B cell (primary cell): ENCODE results near the gene TMCC3. TPM values are rescaled to one million over a fixed set of nuclear protein-coding genes. Genes with fewer than 3 reads are reported as not detected.

Experiments used
- ATAC-seq: fragments of 200-7000 bp; cut with Tn5 transposase; one replicate; pipeline ENCODE4 v1.10.0; 2021; ENCODE audit warnings: low read depth, mild to moderate bottlenecking, moderate number of reproducible peaks, moderate library complexity
- CTCF ChIA-PET: fragments of 350-600 bp; sonication (Branson Sonifier 250); formaldehyde crosslinking; loops from one replicate; lab custom pipeline; 2021; ENCODE audit warnings: antibody characterized with exemption, inconsistent platforms; lab: Charles Lee
- POLR2A ChIA-PET: fragments of 350-600 bp; sonication (Branson Sonifier 250); formaldehyde crosslinking; loops from one replicate; lab custom pipeline; 2021; ENCODE audit warnings: antibody characterized with exemption; lab: Charles Lee
- DNase-seq: peaks from one replicate; pipeline ENCODE4 v3.0.0; 2013
- H2AFZ ChIP-seq: 2 replicates; pipeline ENCODE4 v1.6.1; 2012; ENCODE audit warnings: mild to moderate bottlenecking, low read depth, low read length; ENCODE audit not compliant: insufficient read depth, poor library complexity, severe bottlenecking
- H3K27ac ChIP-seq, 2 donors: 1 replicate in 1 of 2; 2 replicates in 1 of 2; pipeline ENCODE4 v1.5.1; 2012 to 2013; ENCODE audit warnings: low read length in 2 of 2, mild to moderate bottlenecking in 2 of 2, moderate library complexity in 1 of 2
- H3K27me3 ChIP-seq, 4 experiments: fragments of 200-600 bp in 1 of 4; sonication (generic) in 1 of 4; replicated peaks in 1 of 4; 1 replicate in 2 of 4; 2 replicates in 2 of 4; pipeline versions ENCODE4 v1.6.1 to v1.7.0; 2013 to 2016; ENCODE audit warnings: low read length in 3 of 4, mild to moderate bottlenecking in 2 of 4, mixed read lengths in 1 of 4, moderate library complexity in 1 of 4; ENCODE audit not compliant: insufficient read depth in 4 of 4, control insufficient read depth in 3 of 4; ENCODE audit errors: control extremely low read depth in 1 of 4
- H3K36me3 ChIP-seq, 2 experiments: replicated peaks in 1 of 2; 1 replicate in 1 of 2; 2 replicates in 1 of 2; pipeline versions ENCODE4 v1.6.1 to v1.7.1; 2013; ENCODE audit warnings: low read length in 1 of 2; ENCODE audit not compliant: insufficient read depth in 2 of 2, control insufficient read depth in 1 of 2; ENCODE audit errors: control extremely low read depth in 1 of 2, extremely low read depth in 1 of 2
- H3K4me1 ChIP-seq, 2 donors: fragments of 200-600 bp in 1 of 2; sonication (generic) in 1 of 2; 1 replicate in 1 of 2; 2 replicates in 1 of 2; pipeline versions ENCODE4 v1.5.1 to v1.6.1; 2013 to 2017; ENCODE audit warnings: low read length in 2 of 2; ENCODE audit not compliant: control insufficient read depth in 2 of 2, insufficient read depth in 2 of 2
- H3K4me2 ChIP-seq: replicated peaks from 2 replicates; pipeline ENCODE3; 2012; ENCODE audit warnings: mild to moderate bottlenecking, low read depth, low read length; ENCODE audit not compliant: poor library complexity, severe bottlenecking
- H3K4me3 ChIP-seq, 5 experiments: fragments of 200-600 bp in 1 of 5; sonication (generic) in 1 of 5; 1 replicate in 3 of 5; 2 replicates in 2 of 5; pipeline versions ENCODE4 v1.5.1 to v1.7.0; 2011 to 2016; ENCODE audit warnings: low read length in 4 of 5, mild to moderate bottlenecking in 4 of 5, low read depth in 2 of 5, control low read depth in 1 of 5, moderate library complexity in 1 of 5; ENCODE audit not compliant: insufficient read depth in 1 of 5; ENCODE audit errors: control extremely low read depth in 1 of 5, extremely low read depth in 1 of 5
- H3K79me2 ChIP-seq: fragments of 200-600 bp; sonication (generic); one replicate; pipeline ENCODE4 v1.6.0; 2016; ENCODE audit warnings: low read length; ENCODE audit not compliant: control insufficient read depth, insufficient read depth
- H3K9ac ChIP-seq: fragments of 200-600 bp; sonication (generic); 2 replicates; pipeline ENCODE4 v1.6.1; 2017; ENCODE audit warnings: mild to moderate bottlenecking, low read length, moderate library complexity
- H3K9me3 ChIP-seq, 3 donors: one replicate each; pipeline versions ENCODE4 v1.6.1 to v1.7.1; 2013; ENCODE audit warnings: low read length in 2 of 3; ENCODE audit not compliant: control insufficient read depth in 2 of 3, insufficient read depth in 1 of 3; ENCODE audit errors: control extremely low read depth in 1 of 3
- H4K20me1 ChIP-seq: 2 replicates; pipeline ENCODE4 v1.6.0; 2012; ENCODE audit warnings: mild to moderate bottlenecking, low read length; ENCODE audit not compliant: insufficient read depth, control insufficient read depth, poor library complexity, severe bottlenecking
- H3K27ac Mint-ChIP-seq: one replicate; pipeline ENCODE4 v1.8.0; 2021; ENCODE audit warnings: mixed read lengths
- H3K27me3 Mint-ChIP-seq: one replicate; pipeline ENCODE4 v1.8.0; 2021; ENCODE audit warnings: mixed read lengths
- H3K4me1 Mint-ChIP-seq: one replicate; pipeline ENCODE4 v1.8.0; 2021; ENCODE audit warnings: mixed read lengths
- H3K4me3 Mint-ChIP-seq: one replicate; pipeline ENCODE4 v1.8.0; 2021; ENCODE audit warnings: mixed read lengths
- H3K9me3 Mint-ChIP-seq: one replicate; pipeline ENCODE4 v1.8.0; 2022; ENCODE audit warnings: mixed read lengths; ENCODE audit not compliant: insufficient read depth
- EZH2 ChIP-seq: IDR thresholded peaks from 2 replicates; pipeline ENCODE4 v1.6.1; 2012; ENCODE audit warnings: borderline replicate concordance, low read depth, mild to moderate bottlenecking, moderate library complexity, low read length; ENCODE audit not compliant: insufficient read depth, poor library complexity, severe bottlenecking
- WGBS: methylation state at CpG from one replicate; pipeline ENCODE4 v1.1.5; 2013; ENCODE audit warnings: missing lambda C conversion rate; ENCODE audit not compliant: insufficient coverage; 5-methylcytosine and 5-hydroxymethylcytosine counted together
- intact Hi-C: fragments of 100-400 bp; cut with micrococcal nuclease; formaldehyde crosslinking; loops from one replicate; pipeline ENCODE4 v1.10.0; 2022
- polyA plus RNA-seq: library from polyadenylated mRNA; depleted of rRNA; stranded (reverse); fragments of >200 nt; gene quantifications from 2 replicates; pipeline ENCODE4 v1.2.3, GENCODE V29; 2012
- total RNA-seq, 2 donors: library from RNA; stranded (reverse); fragments of 120-200 nt in 1 of 2; gene quantifications; 1 replicate in 1 of 2; 2 replicates in 1 of 2; pipeline versions ENCODE4 v1.2.3 to v1.2.4, GENCODE V29; 2013 to 2022
- TF ChIP-seq, protein P1 (sequence below): fragments of 200-600 bp; IDR thresholded peaks from one replicate; pipeline ENCODE4 v1.8.0; 2022; ENCODE audit warnings: antibody characterized with exemption, mild to moderate bottlenecking

The TMCC3 gene
- total and polyA plus RNA-seq, 2 donors (not counting 1 experiment from before 2014, with no cell fraction given): 4.5 to 8.8 TPM

DNA sequence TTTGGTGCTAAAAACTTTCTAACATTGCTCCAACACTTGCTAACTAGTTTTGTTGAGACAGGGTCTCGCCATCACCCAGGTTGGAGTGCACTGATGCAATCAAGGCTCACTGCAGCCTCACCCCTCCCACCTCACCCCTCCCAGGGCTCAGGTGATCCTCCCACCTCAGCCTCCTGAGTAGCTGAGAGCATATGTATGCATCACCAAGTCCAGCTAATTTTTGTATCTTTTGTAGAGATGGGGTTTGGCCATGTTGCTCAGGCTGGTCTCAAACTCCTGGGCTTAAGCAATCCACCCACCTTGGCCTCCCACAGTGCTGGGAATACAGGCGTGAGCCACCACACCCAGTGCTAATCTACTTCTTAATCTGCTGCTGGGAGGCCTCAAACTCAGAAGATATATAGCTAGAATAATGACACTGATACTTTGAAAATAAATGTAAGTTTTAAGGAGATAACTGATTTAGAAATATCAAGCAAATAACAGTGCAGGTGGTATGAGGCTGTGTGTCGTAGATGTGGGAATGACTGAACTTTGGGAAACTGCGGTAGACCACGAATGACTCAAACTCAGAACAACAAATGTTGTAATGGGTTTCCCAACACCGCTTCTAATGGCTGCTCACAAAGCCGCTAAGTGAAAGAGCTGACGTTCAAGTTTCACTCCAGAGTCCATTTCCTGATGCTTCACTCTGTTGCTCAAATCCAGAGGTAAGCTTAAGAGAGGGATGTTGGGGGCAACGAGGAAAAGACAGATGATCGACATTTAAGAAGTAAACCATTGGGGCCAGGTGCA is 10.0 kb downstream of the TMCC3 start:
- no peaks in the 10 kb centered on the region for H3K9me3 Mint-ChIP-seq
- TF ChIP-seq, protein P1, sequence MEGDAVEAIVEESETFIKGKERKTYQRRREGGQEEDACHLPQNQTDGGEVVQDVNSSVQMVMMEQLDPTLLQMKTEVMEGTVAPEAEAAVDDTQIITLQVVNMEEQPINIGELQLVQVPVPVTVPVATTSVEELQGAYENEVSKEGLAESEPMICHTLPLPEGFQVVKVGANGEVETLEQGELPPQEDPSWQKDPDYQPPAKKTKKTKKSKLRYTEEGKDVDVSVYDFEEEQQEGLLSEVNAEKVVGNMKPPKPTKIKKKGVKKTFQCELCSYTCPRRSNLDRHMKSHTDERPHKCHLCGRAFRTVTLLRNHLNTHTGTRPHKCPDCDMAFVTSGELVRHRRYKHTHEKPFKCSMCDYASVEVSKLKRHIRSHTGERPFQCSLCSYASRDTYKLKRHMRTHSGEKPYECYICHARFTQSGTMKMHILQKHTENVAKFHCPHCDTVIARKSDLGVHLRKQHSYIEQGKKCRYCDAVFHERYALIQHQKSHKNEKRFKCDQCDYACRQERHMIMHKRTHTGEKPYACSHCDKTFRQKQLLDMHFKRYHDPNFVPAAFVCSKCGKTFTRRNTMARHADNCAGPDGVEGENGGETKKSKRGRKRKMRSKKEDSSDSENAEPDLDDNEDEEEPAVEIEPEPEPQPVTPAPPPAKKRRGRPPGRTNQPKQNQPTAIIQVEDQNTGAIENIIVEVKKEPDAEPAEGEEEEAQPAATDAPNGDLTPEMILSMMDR: no peak
- TF ChIP-seq EZH2: no peak
- Histone ChIP-seq H3K27me3 (no peaks in the 10 kb centered on the region), H3K4me2 (no peak overlapping the region), H3K4me1 (peaks cover 17 to 18% of the 10 kb centered on the region in 2 donors), H3K9me3 (no peaks in the 10 kb centered on the region), H3K79me2 (peaks cover 10% of the 10 kb centered on the region), H3K27ac (no peak overlapping the region), H3K36me3 (no peaks in the 10 kb centered on the region), H3K4me3 (no peak overlapping the region), H4K20me1 (peaks cover 8% of the 10 kb centered on the region), H2AFZ (no peak overlapping the region), H3K9ac (no peak overlapping the region)
- DNase-seq (no peak), ATAC-seq (no peak)
- no peak overlapping the region for H3K4me3 Mint-ChIP-seq
- ChIA-PET POLR2A (no interaction called here), CTCF (no interaction called here)
- no peak overlapping the region for H3K27ac Mint-ChIP-seq
- H3K27me3 Mint-ChIP-seq: no peaks in the 10 kb centered on the region
- H3K4me1 Mint-ChIP-seq: peaks cover 23% of the 10 kb centered on the region
- WGBS: 84% methylated on average over 6 of the region's 10 CpGs
- intact Hi-C loops: no loop called here

- Histone ChIP-seq H3K4me1 (peaks cover 1 to 2% of the 10 kb centered on the region in 2 donors), H4K20me1 (peaks cover 4% of the 10 kb centered on the region), H3K79me2 (peaks cover 10% of the 10 kb centered on the region), H3K4me2 (no peak overlapping the region), H3K27ac (no peak overlapping the region), H3K27me3 (no peaks in the 10 kb centered on the region), H3K4me3 (no peak overlapping the region), H3K9me3 (no peaks in the 10 kb centered on the region), H3K9ac (no peak overlapping the region), H3K36me3 (no peaks in the 10 kb centered on the region), H2AFZ (no peak overlapping the region)
- Mint-ChIP-seq H3K27me3 (no peaks in the 10 kb centered on the region), H3K27ac (no peak overlapping the region), H3K4me1 (peaks cover 5% of the 10 kb centered on the region), H3K4me3 (no peak overlapping the region), H3K9me3 (no peaks in the 10 kb centered on the region)
- ChIA-PET CTCF (interaction anchor here (1.4 kb wide), 1 partner anchor 34 kb away, joined by 3 read pairs; no protein-coding TSS in a partner anchor), POLR2A (interaction anchor here (0.6 kb wide), 1 partner anchor 40 kb away, joined by 4 read pairs; no protein-coding TSS in a partner anchor)
- no peak for DNase-seq
- intact Hi-C loops: no loop called here
- no CpG with 5 or more reads among the region's 1 CpG for WGBS
- TF ChIP-seq EZH2: no peak
- TF ChIP-seq, protein P1: no peak
- ATAC-seq: no peak
These were observed 11.8 kb downstream of the TMCC3 start for GRCh38 chr12:94638521-94638920.
